Activated naive CD4-positive, alpha-beta T cell (primary cell): ENCODE data around the gene CACFD1.

Experiments
- DNase-seq, 4 experiments: peaks; one replicate each; lab custom pipeline; 2025; lab: John Stamatoyannopoulos, UW

CACFD1 gene

DNA sequence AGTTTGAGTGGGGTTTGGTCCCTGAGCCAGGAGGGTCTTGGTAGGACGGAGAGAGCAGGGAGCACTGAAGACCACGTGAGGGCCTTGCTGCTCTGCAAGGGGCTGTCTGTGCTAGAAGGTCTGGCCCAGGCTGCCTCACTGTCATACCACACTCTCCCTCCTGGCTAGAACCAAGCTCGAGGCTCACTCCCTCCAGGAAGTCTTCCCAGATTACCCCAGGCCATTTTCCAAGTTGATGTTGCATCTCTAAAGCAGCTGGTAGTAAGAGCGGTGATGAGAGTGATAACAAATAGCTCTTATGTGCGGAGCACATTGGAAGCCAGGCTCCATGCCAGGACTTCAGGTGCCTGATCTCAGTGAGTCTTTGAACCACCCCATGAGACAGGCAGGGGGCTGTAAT is 58.4 kb downstream of the CACFD1 start:
- no peak for DNase-seq

- no peak for DNase-seq
These were observed 59.1 kb downstream of the CACFD1 start for GRCh38 chr9:133518706-133519449.

DNA sequence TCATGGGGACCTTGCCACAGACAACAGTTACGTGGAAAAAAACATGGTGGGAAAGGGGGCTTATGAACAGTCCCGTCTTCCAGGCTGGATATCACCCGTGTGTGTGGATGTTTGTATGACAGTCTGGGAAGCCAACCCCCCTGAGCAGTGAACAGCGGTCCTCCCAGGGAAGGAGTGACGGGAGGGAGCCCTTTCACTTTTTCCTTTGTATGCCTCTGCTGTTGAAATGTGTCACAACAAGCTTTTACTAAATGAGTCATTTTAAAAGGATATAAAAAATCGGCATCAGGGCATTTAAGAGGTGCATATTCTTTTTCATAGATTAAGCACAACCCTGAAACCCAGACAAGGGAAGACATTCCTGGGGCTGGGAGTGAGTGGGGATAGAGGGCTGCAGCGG is 59.9 kb downstream of the CACFD1 start:
- DNase-seq = no peak

- DNase-seq = no peak
These were observed 60.5 kb downstream of the CACFD1 start for GRCh38 chr9:133520121-133520835.
